ENCODE measurements around the gene FRAT2. TPM values are rescaled to one million over a fixed set of nuclear protein-coding genes. Genes with fewer than 3 reads are reported as not detected.
A peak's percentile ranks its signal among the peaks of the same experiment; 100 is the strongest.

The FRAT2 gene
- total RNA-seq, 1 experiment from 2014 or later: 16.6 TPM

DNA sequence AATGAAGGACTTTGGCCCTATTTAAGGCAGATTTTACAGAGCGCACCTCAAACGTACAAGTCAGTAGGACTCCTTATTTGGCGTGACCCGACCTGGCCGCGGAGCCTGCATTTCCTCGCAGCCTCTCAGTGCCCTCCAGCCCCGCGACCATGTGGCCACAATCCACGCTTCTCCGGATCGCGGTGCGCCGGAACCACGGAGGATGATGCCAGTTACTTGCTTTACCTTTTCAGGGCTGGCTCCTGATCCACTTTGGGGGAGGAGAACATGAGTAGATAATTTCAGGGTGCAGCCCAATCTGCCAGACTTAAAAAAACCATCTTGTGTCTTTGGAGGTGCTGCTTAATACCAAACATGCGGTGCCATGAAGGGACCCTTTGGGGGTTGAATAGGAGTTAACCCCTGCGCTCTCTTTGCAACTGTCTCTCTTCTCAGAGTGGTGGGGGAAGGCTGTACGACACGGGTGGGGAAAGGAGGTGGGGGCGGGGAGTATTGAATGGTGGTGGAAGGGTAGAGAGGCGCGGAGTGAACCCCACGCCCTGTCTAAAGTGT, 14.0 kb downstream of the FRAT2 start:
- intact Hi-C loops (cut with micrococcal nuclease; ENCODE audit: unreplicated experiment): no loop called here
- H3K27me3 Mint-ChIP-seq (ENCODE audit: insufficient read depth, unreplicated experiment): peaks cover 3% of the 10 kb centered on the region
- Histone ChIP-seq H3K9me3 (no peaks in the 10 kb centered on the region), H3K27me3 (replicated peaks; ENCODE audit: control insufficient read depth, insufficient read depth, low read length) (no peaks in the 10 kb centered on the region), H3K36me3 (ENCODE audit: control insufficient read depth, insufficient read depth, low read length) (no peaks in the 10 kb centered on the region), H3K4me3 (ENCODE audit: low read depth, low read length) (peak overlapping the region; percentile 94), H3K4me1 (peaks cover 4% of the 10 kb centered on the region)
- ChIA-PET CTCF (no interaction called here), POLR2A (interaction anchor here (0.6 kb wide), 1 partner anchor 651 kb away, joined by 3 read pairs; no protein-coding TSS in a partner anchor)
- H3K27ac Mint-ChIP-seq (ENCODE audit: unreplicated experiment): no peak overlapping the region
- H3K9me3 Mint-ChIP-seq (ENCODE audit: unreplicated experiment): no peaks in the 10 kb centered on the region
- peaks cover 11% of the 10 kb centered on the region for H3K36me3 Mint-ChIP-seq (ENCODE audit: insufficient read depth, unreplicated experiment)
- H3K4me1 Mint-ChIP-seq (ENCODE audit: low read depth, unreplicated experiment): peaks cover 7% of the 10 kb centered on the region
- TF ChIP-seq, protein P1, sequence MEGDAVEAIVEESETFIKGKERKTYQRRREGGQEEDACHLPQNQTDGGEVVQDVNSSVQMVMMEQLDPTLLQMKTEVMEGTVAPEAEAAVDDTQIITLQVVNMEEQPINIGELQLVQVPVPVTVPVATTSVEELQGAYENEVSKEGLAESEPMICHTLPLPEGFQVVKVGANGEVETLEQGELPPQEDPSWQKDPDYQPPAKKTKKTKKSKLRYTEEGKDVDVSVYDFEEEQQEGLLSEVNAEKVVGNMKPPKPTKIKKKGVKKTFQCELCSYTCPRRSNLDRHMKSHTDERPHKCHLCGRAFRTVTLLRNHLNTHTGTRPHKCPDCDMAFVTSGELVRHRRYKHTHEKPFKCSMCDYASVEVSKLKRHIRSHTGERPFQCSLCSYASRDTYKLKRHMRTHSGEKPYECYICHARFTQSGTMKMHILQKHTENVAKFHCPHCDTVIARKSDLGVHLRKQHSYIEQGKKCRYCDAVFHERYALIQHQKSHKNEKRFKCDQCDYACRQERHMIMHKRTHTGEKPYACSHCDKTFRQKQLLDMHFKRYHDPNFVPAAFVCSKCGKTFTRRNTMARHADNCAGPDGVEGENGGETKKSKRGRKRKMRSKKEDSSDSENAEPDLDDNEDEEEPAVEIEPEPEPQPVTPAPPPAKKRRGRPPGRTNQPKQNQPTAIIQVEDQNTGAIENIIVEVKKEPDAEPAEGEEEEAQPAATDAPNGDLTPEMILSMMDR (IDR thresholded peaks at IDR 0.05; ENCODE audit: insufficient read depth in 1 of 2, low read depth in 1 of 2, low read length in 1 of 2, severe bottlenecking in 1 of 2, unreplicated experiment in 1 of 2): no peak
- DNase-seq: no peak
- TSS peak; percentile 49 for BruUV-seq (replicated peaks)
- peak overlapping the region; percentile 86 for H3K4me3 Mint-ChIP-seq (ENCODE audit: unreplicated experiment)

DNA sequence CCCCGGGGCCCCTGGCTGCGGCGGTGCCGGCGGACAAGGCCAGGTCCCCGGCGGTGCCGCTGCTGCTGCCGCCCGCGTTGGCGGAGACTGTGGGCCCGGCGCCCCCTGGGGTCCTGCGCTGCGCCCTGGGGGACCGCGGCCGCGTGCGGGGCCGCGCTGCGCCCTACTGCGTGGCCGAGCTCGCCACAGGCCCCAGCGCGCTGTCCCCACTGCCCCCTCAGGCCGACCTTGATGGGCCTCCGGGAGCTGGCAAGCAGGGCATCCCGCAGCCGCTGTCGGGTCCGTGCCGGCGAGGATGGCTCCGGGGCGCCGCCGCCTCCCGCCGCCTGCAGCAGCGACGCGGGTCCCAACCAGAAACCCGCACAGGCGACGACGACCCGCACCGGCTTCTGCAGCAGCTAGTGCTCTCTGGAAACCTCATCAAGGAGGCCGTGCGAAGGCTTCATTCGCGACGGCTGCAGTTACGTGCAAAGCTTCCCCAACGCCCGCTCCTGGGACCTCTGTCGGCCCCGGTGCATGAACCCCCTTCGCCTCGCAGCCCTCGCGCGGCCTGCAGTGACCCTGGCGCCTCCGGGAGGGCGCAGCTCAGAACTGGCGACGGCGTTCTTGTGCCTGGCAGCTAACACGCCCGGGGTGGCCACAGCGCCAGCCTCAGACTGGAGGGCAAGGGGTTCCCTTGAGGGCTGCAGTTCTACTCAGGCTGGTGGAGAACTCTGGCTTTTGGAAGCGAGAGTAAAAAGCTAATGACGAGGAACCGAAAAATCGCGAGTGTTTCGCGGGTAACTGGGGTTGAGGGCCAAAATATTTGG, 14.7 kb downstream of the FRAT2 start:
- TF ChIP-seq, protein P1 (IDR thresholded peaks at IDR 0.05; ENCODE audit: insufficient read depth in 1 of 2, low read depth in 1 of 2, low read length in 1 of 2, severe bottlenecking in 1 of 2, unreplicated experiment in 1 of 2): peak in 1 of 2 experiments; percentile 26
- H3K4me1 ChIP-seq: peaks cover 4% of the 10 kb centered on the region
- Mint-ChIP-seq H3K9me3 (ENCODE audit: unreplicated experiment) (no peaks in the 10 kb centered on the region), H3K27ac (ENCODE audit: unreplicated experiment) (no peak overlapping the region), H3K4me1 (ENCODE audit: low read depth, unreplicated experiment) (peaks cover 7% of the 10 kb centered on the region), H3K36me3 (ENCODE audit: insufficient read depth, unreplicated experiment) (peaks cover 11% of the 10 kb centered on the region), H3K4me3 (ENCODE audit: unreplicated experiment) (peak overlapping the region; percentile 86), H3K27me3 (ENCODE audit: insufficient read depth, unreplicated experiment) (peaks cover 3% of the 10 kb centered on the region)
- intact Hi-C loops (cut with micrococcal nuclease; ENCODE audit: unreplicated experiment): loop anchor here (1.0 to 2.0 kb wide), 2 partner anchors 15 to 28 kb away; partner anchors contain the start of genes ARHGAP19 and FRAT2
- peak in 1 of 2 experiments; percentile 53 for DNase-seq
- H3K9me3 ChIP-seq: no peaks in the 10 kb centered on the region
- no TSS peak for BruUV-seq (replicated peaks)
- H3K4me3 ChIP-seq (ENCODE audit: low read depth, low read length): peak overlapping the region; percentile 94
- H3K36me3 ChIP-seq (ENCODE audit: control insufficient read depth, insufficient read depth, low read length): no peaks in the 10 kb centered on the region
- ChIA-PET POLR2A (interaction anchor here (0.6 to 1.0 kb wide), 3 partner anchors 8 to 650 kb away, joined by 3 to 4 read pairs (median 3); partner anchors contain the start of gene ARHGAP19), CTCF (no interaction called here)
- no peaks in the 10 kb centered on the region for H3K27me3 ChIP-seq (replicated peaks; ENCODE audit: control insufficient read depth, insufficient read depth, low read length)

All from Caco-2 (cell line).